Activated T-cell treated with anti-CD3 and anti-CD28 coated beads for 4 hours (primary cell): ENCODE data around the gene LY6G6C.

Source experiments
- DNase-seq: peaks from one replicate; pipeline ENCODE4 v3.0.0-alpha.2; 2020

The LY6G6C gene

GRCh38 chr6:31702819-31703716 lies 18.5 kb downstream of the LY6G6C start, which contains the start of gene ABHD16A:
Gene ABHD16A, minus strand, starts transcription at chr6:31703324. Its CDS starts 43 bp downstream, at chr6:31703281.
- peak; percentile 95 for DNase-seq

- DNase-seq: peak; percentile 7
Measured at GRCh38 chr6:31702405-31702818, 19.1 kb downstream of the LY6G6C start.

- no peak for DNase-seq
Measured at GRCh38 chr6:31701666-31702404, 19.7 kb downstream of the LY6G6C start.

- no peak for DNase-seq
Measured at GRCh38 chr6:31700740-31701401, 20.7 kb downstream of the LY6G6C start.

- DNase-seq: no peak
Measured at GRCh38 chr6:31697555-31697954, 24.0 kb downstream of the LY6G6C start.

- no peak for DNase-seq
Measured at GRCh38 chr6:31693535-31693934, 28.0 kb downstream of the LY6G6C start.

- DNase-seq: no peak
Measured at GRCh38 chr6:31692886-31693285, 28.7 kb downstream of the LY6G6C start.

- no peak for DNase-seq
Measured at GRCh38 chr6:31692353-31692752, 29.2 kb downstream of the LY6G6C start.

- DNase-seq: no peak
Measured at GRCh38 chr6:31691564-31692108, 29.9 kb downstream of the LY6G6C start.

GRCh38 chr6:31691078-31691463 lies 30.5 kb downstream of the LY6G6C start:
- DNase-seq: no peak

GRCh38 chr6:31690231-31691077 lies 31.1 kb downstream of the LY6G6C start:
- DNase-seq: no peak

GRCh38 chr6:31689249-31690110 lies 32.1 kb downstream of the LY6G6C start:
- no peak for DNase-seq

GRCh38 chr6:31687860-31688693 lies 33.5 kb downstream of the LY6G6C start:
- DNase-seq: no peak

- no peak for DNase-seq
Measured at GRCh38 chr6:31687321-31687720, 34.2 kb downstream of the LY6G6C start.

- DNase-seq: no peak
Measured at GRCh38 chr6:31686483-31686882, 35.1 kb downstream of the LY6G6C start.

GRCh38 chr6:31683591-31683990 lies 38.0 kb downstream of the LY6G6C start:
- DNase-seq: no peak

GRCh38 chr6:31681135-31681671 lies 40.3 kb downstream of the LY6G6C start:
- DNase-seq: no peak

- DNase-seq: peak; percentile 48
Measured at GRCh38 chr6:31680226-31681134, 41.1 kb downstream of the LY6G6C start, which contains the start of gene LY6G5C. Gene LY6G5C, minus strand, starts transcription at chr6:31681067. Its CDS starts 694 bp downstream, at chr6:31680373.

GRCh38 chr6:31677955-31678354 lies 43.6 kb downstream of the LY6G6C start:
- DNase-seq: no peak
